DOHH2 (cell line): ENCODE results near the gene CGNL1.

Source experiments
- CTCF ChIP-seq: fragments of 200-600 bp; sonication (generic); IDR thresholded peaks from one replicate; pipeline ENCODE4 v1.5.1; 2014; ENCODE audit warnings: antibody characterized with exemption, mild to moderate bottlenecking, low read depth, low read length; ENCODE audit not compliant: poor library complexity, severe bottlenecking
- EZH2phosphoT487 ChIP-seq: fragments of 200-600 bp; sonication (generic); IDR thresholded peaks from 2 replicates; pipeline ENCODE4 v1.6.1; 2017; ENCODE audit warnings: borderline replicate concordance, mild to moderate bottlenecking, antibody characterized with exemption, low read length, moderate library complexity, mixed read lengths

- TF ChIP-seq CTCF (no peak), EZH2phosphoT487 (no peak)
Measured at GRCh38 chr15:57565311-57565710, 189.0 kb downstream of the CGNL1 start.
